RPMI8226 (cell line): ENCODE data around the gene KRT7.

Experiments used
- DNase-seq: peaks from one replicate; pipeline ENCODE4 v3.0.0-alpha.2; 2015

KRT7 gene

DNA sequence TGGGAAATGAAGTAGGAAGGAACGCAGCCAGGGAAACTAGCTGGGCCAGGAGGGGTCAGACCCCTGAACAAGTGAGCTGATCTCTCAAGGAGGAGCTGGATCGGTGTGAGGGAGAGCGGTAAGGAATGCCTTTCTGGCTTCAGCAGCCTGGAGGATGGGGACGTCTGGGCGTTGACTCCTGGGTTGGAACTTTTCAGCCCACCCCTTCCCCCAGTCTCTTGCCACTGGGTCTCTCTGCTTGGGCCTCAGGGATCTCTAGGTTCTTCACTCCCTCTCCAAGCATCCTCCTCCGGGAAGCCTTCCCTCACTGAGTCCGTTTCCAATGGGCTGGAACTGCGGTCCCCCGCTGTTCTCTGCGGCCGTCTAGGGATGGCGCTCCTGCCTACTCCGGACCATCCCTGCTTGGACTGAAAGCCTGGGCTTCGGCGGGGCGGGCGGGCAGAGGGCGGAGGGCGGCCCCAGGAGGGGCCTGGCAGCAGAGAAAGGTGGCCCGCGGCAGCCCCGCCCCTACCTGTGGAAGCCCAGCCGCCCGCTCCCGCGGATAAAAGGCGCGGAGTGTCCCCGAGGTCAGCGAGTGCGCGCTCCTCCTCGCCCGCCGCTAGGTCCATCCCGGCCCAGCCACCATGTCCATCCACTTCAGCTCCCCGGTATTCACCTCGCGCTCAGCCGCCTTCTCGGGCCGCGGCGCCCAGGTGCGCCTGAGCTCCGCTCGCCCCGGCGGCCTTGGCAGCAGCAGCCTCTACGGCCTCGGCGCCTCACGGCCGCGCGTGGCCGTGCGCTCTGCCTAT, at the start of gene KRT7:
Gene KRT7, plus strand, starts transcription at position 570 of the 788 bp plus-strand sequence. Its CDS starts 54 bp downstream, at position 624.
- no peak for DNase-seq

DNA sequence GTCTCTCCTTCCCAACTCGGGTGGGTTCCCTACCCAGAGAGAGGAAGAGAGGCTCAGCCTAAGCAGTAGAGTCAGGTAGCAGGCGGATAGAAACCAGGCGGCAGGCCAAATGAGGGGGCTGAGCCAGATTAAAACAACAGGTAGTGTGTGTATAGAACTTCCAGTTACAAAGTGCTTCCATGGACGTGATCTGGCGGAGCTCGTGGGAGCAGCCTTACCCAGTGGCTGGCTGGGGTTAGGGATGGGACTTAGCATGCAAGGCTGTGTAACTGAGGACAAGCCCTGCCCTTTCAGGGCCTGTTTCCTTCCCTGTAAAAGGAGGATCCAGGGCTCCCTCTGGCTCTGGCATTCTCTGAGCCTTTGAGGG, 49.5 kb upstream of the KRT7 start:
- no peak for DNase-seq

DNA sequence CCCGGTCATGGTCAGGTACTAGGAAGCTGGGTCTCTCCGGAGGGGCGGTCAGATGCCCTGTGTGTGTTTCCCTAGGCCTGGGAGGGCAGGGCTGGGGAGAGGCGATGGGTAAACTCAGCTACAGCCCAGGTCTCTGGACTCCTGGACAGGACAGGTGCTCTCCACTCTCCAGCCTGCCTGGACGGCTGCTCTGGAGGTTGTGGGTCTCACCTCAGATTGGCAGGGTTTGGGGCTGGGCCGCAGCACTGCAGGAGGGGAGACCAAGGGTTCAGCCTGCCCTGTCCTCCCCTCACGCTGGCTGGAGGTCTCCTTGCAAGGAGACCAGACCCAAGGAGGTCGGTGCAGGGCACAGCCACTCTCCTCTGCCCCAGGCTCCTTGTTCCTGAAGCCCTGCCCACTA, 49.1 kb upstream of the KRT7 start:
- DNase-seq: no peak

GRCh38 chr12:52184813-52185212, 48.2 kb upstream of the KRT7 start:
- DNase-seq: no peak

DNA sequence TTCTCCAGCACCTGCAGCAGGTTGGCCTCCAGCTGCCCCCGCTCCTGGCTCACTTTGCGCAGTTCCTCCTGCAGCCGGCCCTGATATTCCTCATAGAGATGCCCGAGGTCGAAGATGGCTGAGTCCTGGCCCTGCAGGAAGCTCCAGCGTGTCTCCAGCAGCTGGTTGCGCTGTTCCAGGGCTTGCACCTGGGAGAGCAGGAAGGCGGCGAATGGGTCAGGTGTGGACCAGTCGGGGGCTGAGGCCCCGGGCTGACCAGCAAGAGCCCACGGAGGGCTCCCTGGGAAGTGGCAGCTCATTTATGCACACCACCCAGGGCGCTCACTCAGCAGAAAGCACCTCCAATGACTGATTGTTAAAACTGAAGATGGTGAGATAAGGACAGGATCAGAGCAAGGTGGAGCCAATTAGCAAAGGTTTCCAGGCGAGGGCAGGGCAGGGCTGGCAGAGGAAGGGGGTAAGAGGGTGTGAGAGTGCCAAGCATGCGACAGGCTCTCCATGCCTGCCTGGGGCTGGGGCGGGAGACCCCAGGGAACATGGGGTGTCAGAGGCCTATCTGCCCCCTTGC, 47.6 kb upstream of the KRT7 start:
- no peak for DNase-seq

DNA sequence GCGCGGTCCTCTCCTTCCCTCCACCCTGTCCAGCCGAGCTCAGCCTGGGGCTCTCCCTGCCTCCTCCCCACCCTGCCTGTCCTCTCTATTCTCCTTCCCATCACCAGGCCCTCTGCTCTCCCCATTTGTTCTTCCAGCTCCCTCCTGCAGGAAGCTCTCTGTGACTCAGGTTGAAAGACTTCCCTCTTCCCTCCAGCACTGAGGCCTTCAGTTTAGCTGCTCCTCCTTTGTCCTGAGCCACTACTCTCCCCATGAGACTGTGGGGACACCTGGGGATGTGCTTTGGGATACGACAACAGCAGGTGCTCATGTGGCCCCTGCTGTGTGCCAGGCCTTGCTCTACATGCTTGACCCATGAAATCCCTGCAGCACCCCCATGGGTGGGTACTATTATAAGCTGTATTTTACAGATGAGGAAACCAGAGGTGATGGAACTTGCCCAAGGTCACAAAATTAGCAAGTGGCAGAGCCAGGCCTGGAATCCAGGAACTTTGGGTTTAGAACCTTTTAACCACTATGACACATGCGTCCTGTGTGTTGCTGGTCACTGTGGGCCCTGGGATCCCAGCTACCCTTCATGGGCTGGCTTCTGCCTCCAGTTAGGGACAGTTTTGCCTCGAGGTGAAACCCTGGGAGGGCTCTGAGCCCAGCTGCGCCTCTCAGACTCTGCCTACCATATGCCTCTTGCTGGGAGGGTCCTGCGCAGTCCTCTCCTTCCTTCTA, 46.8 kb upstream of the KRT7 start:
- no peak for DNase-seq

GRCh38 chr12:52187206-52187605, 45.8 kb upstream of the KRT7 start:
- no peak for DNase-seq

- DNase-seq: no peak
Observed at GRCh38 chr12:52187640-52188039, 45.4 kb upstream of the KRT7 start.

- no peak for DNase-seq
Observed at GRCh38 chr12:52188658-52189057, 44.4 kb upstream of the KRT7 start.

DNA sequence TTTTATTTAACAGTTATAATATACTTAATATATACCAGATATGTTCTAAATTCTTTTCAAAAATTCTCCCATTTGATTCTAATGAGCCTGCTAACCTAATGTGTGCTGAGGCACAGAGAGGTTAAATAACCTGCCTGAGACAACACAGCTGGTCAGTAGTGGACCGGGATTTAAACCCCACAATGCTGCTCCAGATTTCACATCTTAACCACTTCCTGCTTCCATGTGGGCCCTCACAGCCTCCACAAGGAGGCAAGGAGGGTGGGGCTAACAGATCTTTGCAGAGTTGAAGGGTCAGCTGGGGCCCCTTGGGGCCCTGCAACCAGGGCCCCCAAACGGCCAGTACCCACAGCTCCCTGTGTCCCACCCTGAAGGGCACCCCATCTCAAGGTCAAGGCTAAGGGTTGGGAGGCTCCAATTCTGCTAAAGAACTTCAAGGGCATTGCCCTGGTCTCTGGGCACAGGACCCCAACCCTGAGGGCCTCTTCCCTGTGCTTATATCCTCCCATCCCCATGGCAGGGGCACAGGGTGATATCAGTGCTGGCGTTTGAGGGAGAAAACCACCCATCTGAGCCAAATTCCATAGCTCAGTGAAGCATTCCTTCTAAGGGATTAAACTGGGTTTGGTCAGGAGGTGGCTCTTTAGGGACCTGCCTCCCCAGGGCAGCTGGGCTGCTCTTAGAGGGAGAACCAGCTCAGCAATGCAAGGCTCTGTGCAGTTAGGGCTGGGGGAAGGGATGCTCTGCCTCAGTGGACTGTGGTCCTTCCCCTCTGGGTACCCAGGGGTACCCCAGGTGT, 43.5 kb upstream of the KRT7 start:
- DNase-seq: no peak

- DNase-seq: no peak
Observed at GRCh38 chr12:52190860-52191729, 41.9 kb upstream of the KRT7 start.

GRCh38 chr12:52191841-52192791, 40.9 kb upstream of the KRT7 start, which contains the start of gene KRT80:
KRT80 (minus strand) TSS chr12:52192014; CDS start chr12:52191902, 112 bp downstream.
- DNase-seq: peak; percentile 97

- DNase-seq: no peak
Observed at GRCh38 chr12:52193532-52193931, 39.5 kb upstream of the KRT7 start.

DNA sequence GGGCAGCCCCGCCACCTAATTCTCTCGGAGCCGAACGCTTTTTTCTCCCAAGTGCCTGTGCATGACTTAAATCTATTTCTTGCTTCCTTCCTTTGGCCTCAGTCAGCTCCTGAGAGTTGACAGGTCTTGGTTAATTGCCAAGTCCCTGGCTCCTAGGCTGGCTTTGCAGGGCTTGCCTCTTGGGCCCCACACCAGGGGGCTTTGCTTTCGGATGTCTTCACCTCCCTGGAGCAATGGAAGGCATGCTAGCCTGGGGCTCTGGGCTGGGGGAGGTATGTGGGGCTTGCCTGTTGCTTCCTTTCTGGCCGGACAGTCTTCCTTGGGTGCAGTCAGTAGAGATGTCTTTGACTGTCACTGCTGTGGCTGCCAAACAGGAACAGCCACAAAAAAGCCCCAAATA, 39.1 kb upstream of the KRT7 start:
- peak; percentile 67 for DNase-seq

DNA sequence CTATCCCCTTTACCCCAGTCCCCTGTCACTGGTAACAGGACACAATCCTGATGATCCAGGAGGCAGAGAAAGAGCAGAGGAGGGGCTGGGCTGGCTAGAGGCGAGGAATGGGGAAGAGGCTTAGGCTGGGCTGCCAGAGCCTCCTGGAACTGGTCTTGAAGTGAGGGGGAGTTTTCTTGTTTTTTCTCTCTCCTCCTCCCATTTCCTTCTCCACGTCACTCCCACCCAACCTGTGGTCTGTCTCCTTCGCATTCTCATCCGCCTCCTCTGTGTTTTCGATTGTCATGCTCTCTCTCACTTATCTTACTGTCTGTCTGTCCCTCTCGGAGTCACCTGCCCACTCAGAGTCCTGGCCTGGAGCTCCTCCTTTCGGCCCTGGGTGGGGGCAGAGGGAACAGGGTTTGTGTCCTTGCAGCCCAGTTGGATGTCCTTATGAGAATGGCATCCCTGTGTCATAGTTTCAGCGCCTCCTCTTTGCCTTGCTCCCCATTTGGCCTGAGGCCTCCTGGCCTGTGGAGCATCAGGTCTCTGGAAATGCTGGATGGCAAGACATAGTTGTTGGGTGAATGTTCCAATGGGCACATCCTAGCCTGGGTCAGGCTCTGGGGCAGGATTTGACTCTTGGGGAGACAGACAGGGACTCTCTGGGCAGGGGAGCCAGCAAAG, 37.8 kb upstream of the KRT7 start:
- no peak for DNase-seq

DNA sequence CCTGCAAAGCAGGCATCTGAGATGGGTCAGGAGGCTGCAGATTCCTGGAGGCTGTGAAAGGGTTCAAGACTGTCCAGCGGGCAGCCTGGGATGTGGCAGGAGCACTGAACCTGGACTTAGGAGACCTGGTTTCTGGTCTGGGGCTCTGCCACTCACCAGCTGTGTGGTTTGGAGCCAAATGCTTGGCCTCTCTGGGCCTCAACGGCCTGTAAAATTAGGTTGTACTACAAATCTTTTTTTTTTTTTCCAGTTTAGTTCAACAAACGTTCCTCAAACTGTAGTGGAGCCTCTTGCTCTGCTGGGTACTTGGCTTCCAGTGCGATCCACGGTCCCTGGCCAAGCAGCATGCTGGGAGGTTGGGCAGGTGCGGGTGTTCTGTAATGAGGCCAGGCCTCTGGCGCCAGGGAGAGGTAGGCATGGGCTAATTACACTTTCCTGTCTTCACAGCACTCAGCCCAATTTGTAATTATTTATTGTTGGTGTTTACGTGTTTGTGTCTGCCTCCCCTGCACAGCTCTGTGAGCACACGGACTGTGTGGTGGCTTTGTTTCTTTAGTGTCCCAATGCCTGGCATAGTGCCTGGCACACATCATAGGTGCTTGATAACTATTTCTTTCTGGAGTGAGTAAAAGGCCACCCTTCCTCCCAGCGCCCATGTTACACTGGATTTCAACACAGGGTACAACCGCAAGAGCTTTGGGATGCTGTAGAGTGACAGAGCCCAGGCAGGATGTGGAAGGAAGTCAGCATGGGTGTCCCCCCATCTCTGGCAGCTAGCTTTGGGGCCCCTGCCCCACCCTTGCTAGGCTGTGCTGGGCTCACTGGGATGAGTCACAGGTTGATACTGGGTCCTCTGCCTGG, 35.4 kb upstream of the KRT7 start:
- no peak for DNase-seq

DNA sequence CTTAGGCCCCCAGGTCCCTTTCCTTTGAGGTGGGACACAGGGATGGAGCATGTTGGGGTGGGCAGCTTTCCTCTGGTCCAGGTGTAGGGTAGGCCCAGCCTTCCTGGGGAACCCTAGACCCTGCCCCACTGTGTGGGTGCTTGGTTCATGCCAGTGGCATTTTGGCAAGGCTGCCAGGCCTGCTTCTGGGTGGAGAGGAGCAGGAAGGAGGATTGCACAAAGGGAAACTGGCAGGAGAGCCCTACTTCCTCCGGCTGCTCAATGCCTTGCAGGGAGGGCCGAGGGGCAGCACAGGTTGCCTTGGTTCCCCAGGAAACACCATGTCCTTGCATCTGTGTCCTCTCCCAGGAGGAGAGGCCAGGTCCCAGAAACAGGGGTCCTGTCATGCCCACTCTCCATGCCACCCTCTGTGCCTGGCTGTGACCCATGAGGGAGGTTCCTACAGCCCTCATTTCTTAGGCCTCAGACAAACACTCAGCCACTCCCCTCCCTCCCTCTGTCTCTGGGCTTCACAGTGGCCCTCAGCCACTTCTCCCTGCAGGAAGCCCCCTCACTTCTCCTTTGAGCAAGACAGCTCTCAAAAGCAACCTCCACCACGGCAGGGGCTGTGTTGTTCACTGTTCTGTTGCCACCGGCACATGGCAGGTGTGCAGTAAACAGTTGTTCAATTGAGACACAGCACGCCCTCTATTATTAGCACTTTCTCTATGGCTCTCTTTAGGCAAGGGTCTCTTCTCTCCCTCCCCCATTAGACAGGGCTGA, 34.4 kb upstream of the KRT7 start:
- no peak for DNase-seq

GRCh38 chr12:52199294-52199919, 33.6 kb upstream of the KRT7 start:
- no peak for DNase-seq
